HEK293T (cell line): Measurements from ENCODE around the gene RIOX2.

ENCODE experiments used
- CTCF ChIA-PET: fragments of 350-600 bp; formaldehyde crosslinking; extraction: SDS; loops from one replicate; lab custom pipeline; 2021; ENCODE audit warnings: antibody characterized with exemption, inconsistent platforms; lab: Yijun Ruan, JAX
- POLR2A ChIA-PET: fragments of 350-600 bp; formaldehyde crosslinking; extraction: SDS; loops from one replicate; lab custom pipeline; 2020; ENCODE audit warnings: antibody characterized with exemption, inconsistent platforms; lab: Yijun Ruan, JAX
- DNase-seq: peaks from one replicate; pipeline ENCODE4 v3.0.0; 2012; ENCODE audit warnings: mixed read lengths; ENCODE audit errors: extremely low spot score
- ARNT ChIP-seq: fragments of 450-650 bp; IDR thresholded peaks from 2 replicates; pipeline ENCODE4 v1.6.1; 2017; ENCODE audit warnings: mild to moderate bottlenecking
- BHLHE40 ChIP-seq: fragments of 450-650 bp; IDR thresholded peaks from 2 replicates; pipeline ENCODE4 v1.6.1; 2016; ENCODE audit warnings: mild to moderate bottlenecking, moderate library complexity, borderline replicate concordance
- CTBP1 ChIP-seq: fragments of 450-650 bp; IDR thresholded peaks from 2 replicates; pipeline ENCODE4 v1.6.1; 2016; ENCODE audit warnings: borderline replicate concordance
- ELF4 ChIP-seq: fragments of 450-650 bp; IDR thresholded peaks from 2 replicates; pipeline ENCODE4 v1.6.1; 2017; ENCODE audit warnings: antibody characterized with exemption
- FOXA1 ChIP-seq: fragments of 450-650 bp; IDR thresholded peaks from 2 replicates; pipeline ENCODE4 v1.6.1; 2016; ENCODE audit warnings: mild to moderate bottlenecking
- FOXK2 ChIP-seq: fragments of 450-650 bp; IDR thresholded peaks from 2 replicates; pipeline ENCODE4 v1.6.1; 2016; ENCODE audit warnings: mild to moderate bottlenecking
- FOXM1 ChIP-seq: fragments of 450-650 bp; IDR thresholded peaks from 2 replicates; pipeline ENCODE4 v1.6.1; 2017; ENCODE audit warnings: mild to moderate bottlenecking, borderline replicate concordance
- HDGF ChIP-seq: fragments of 450-650 bp; IDR thresholded peaks from 2 replicates; pipeline ENCODE4 v1.6.1; 2017; ENCODE audit warnings: antibody characterized with exemption, borderline replicate concordance
- L3MBTL2 ChIP-seq: fragments of 450-650 bp; conservative IDR thresholded peaks from 2 replicates; pipeline ENCODE4 v1.6.1; 2016; ENCODE audit warnings: mild to moderate bottlenecking
- LEF1 ChIP-seq: fragments of 450-650 bp; IDR thresholded peaks from 2 replicates; pipeline ENCODE4 v1.6.1; 2017; ENCODE audit warnings: mild to moderate bottlenecking, borderline replicate concordance
- NFRKB ChIP-seq: fragments of 450-650 bp; IDR thresholded peaks from 2 replicates; pipeline ENCODE4 v1.6.1; 2016; ENCODE audit warnings: mild to moderate bottlenecking, moderate library complexity
- SP1 ChIP-seq: fragments of 450-650 bp; IDR thresholded peaks from 2 replicates; pipeline ENCODE4 v1.6.1; 2017
- SUZ12 ChIP-seq: fragments of 450-650 bp; IDR thresholded peaks from 2 replicates; pipeline ENCODE4 v1.6.1; 2016; ENCODE audit warnings: mild to moderate bottlenecking
- TARDBP ChIP-seq: fragments of 450-650 bp; IDR thresholded peaks from 2 replicates; pipeline ENCODE4 v1.6.1; 2016
- ZNF384 ChIP-seq: fragments of 450-650 bp; IDR thresholded peaks from 2 replicates; pipeline ENCODE4 v1.6.1; 2016
- TF ChIP-seq, protein P1 (sequence below): fragments of 450-650 bp; IDR thresholded peaks from 2 replicates; pipeline ENCODE4 v1.6.1; 2016

Gene RIOX2

DNA sequence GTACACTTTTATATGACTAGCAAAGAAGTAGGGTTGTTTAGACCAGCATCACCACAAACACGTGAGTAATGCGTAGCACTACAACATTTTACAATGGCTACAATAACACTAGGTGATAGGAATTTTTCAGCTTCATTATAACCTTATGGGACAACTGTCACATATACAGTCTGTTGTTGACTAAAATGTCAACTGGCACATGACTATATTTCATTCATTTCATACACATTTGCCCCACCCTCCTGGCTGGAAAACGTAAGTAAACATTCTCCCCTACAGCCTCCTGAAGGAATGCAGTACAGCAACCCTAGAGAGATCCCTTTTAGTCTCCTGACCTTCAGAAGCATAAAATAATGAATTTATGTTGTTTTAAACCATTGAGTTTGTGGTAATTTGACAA is 16.2 kb downstream of the RIOX2 start:
- ChIA-PET POLR2A (no interaction called here), CTCF (no interaction called here)
- TF ChIP-seq, protein P1, sequence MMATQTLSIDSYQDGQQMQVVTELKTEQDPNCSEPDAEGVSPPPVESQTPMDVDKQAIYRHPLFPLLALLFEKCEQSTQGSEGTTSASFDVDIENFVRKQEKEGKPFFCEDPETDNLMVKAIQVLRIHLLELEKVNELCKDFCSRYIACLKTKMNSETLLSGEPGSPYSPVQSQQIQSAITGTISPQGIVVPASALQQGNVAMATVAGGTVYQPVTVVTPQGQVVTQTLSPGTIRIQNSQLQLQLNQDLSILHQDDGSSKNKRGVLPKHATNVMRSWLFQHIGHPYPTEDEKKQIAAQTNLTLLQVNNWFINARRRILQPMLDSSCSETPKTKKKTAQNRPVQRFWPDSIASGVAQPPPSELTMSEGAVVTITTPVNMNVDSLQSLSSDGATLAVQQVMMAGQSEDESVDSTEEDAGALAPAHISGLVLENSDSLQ, result no peak
- TF ChIP-seq TARDBP (no peak), BHLHE40 (no peak), LEF1 (no peak), CTBP1 (no peak), SUZ12 (no peak), NFRKB (no peak), FOXM1 (no peak), HDGF (no peak), SP1 (no peak), L3MBTL2 (no peak), ARNT (no peak), ZNF384 (no peak), ELF4 (no peak), FOXA1 (no peak), FOXK2 (no peak)
- no peak for DNase-seq

DNA sequence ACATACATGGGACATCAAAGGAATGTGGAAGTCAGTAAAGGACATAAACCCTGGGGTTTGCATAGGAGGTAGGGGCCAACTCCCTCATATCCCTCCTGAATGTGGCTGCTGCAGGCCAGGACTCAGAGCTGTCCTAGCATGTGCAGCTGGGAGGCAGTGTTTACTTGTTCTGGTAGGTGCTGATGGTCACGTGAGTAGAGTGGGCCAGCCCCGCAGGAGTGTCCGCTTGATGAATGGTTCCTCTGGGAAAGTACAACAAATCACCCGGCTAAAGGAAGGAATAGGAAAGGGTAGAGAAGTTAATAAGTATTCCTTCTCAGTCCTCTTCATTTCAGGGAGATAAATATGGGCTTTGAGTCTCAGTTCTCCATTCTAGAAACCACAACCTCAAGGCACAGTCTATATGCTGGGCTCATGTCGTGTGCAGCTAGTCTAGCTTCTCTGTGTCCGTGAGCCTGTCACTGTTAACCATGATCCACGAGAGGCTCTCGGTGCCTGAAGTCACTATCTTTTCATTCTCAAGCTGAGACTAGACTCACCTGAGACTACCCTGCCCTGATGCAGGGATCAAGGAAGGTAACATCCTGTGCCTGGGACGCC is 17.9 kb downstream of the RIOX2 start:
- no peak for DNase-seq
- CTCF ChIA-PET, result no interaction called here
- POLR2A ChIA-PET, result interaction anchor here (0.8 kb wide), 1 partner anchor 17 kb away, joined by 3 read pairs; no protein-coding TSS in a partner anchor
- no peak for TF ChIP-seq FOXM1
- no peak for TF ChIP-seq LEF1
- no peak for TF ChIP-seq SP1
- TF ChIP-seq ELF4, result no peak
- TF ChIP-seq NFRKB, result no peak
- no peak for TF ChIP-seq FOXA1
- TF ChIP-seq, protein P1, result no peak
- no peak for TF ChIP-seq BHLHE40
- no peak for TF ChIP-seq TARDBP
- no peak for TF ChIP-seq CTBP1
- TF ChIP-seq HDGF, result no peak
- TF ChIP-seq SUZ12, result no peak
- no peak for TF ChIP-seq ARNT
- TF ChIP-seq ZNF384, result no peak
- TF ChIP-seq FOXK2, result no peak
- no peak for TF ChIP-seq L3MBTL2

DNA sequence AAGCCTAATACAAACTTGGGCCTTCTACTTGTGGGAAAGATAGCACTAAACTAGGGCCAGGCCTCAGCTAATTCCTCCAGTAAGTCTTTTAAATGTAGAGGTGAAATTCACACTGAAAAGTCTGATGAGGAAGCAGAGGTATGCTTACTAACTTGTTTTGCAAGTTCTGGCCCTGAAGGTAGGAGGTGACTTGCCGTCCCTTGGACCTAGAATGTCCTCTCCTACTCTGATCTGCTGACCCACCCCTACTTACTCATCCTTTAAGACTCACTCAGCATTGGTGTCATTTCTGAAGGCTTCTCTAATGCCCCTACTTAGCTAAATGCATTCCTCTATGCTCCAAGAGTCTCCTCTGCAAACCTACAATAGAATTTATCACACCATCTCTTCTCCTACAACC is 19.4 kb downstream of the RIOX2 start:
- ChIA-PET CTCF (interaction anchor here (0.7 kb wide), 1 partner anchor 31 kb away, joined by 7 read pairs; no protein-coding TSS in a partner anchor), POLR2A (no interaction called here)
- TF ChIP-seq SP1 (no peak), CTBP1 (no peak), FOXK2 (no peak), NFRKB (no peak), TARDBP (no peak), LEF1 (no peak), L3MBTL2 (no peak), ARNT (no peak), FOXM1 (no peak), ZNF384 (no peak), SUZ12 (no peak), ELF4 (no peak), BHLHE40 (no peak)
- TF ChIP-seq, protein P1, result no peak
- no peak for DNase-seq

DNA sequence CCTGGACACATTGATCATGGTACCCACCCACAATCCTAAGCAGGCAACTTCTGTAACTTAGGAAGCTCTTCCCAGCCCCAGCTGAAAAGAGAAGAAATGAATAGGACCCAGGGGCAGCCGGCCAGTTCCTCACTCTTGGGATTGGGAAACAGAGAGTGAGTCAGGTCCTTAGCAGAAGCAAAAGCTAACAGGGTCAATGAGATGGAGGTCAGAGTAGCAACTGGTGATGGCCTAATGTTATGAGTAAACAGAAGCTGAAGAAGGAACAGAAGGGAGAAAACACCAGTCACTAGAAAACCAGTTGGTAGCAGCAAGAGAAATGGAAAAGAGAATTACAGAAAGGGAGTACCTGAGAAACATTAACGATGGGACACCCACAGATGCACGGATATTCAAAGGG is 20.0 kb downstream of the RIOX2 start:
- no peak for TF ChIP-seq FOXK2
- TF ChIP-seq NFRKB, result no peak
- ChIA-PET POLR2A (no interaction called here), CTCF (no interaction called here)
- DNase-seq, result no peak

DNA sequence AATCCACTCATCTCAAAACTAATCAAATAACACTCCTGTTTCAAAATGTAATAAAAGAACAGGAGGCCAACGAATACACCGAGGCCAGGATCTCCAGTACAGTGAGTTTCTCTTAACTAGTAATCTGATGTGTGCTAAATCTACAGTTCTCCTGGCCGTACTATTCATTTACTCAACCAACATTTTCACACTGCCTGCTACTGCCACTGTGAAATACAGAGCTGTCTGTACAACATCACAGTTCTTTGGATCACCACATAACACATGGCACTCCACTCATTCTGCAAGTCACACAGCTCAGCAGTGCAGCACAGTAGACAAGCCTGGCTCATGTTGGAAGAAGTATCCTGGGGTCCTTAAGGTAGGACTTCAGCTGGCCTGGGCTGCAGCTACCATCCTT is 21.9 kb downstream of the RIOX2 start:
- TF ChIP-seq ELF4 (no peak), SUZ12 (no peak), CTBP1 (no peak), FOXK2 (no peak), NFRKB (no peak), L3MBTL2 (no peak), FOXA1 (no peak), TARDBP (no peak), ZNF384 (no peak), FOXM1 (no peak)
- TF ChIP-seq, protein P1, result no peak
- DNase-seq, result no peak
- ChIA-PET POLR2A (no interaction called here), CTCF (no interaction called here)

DNA sequence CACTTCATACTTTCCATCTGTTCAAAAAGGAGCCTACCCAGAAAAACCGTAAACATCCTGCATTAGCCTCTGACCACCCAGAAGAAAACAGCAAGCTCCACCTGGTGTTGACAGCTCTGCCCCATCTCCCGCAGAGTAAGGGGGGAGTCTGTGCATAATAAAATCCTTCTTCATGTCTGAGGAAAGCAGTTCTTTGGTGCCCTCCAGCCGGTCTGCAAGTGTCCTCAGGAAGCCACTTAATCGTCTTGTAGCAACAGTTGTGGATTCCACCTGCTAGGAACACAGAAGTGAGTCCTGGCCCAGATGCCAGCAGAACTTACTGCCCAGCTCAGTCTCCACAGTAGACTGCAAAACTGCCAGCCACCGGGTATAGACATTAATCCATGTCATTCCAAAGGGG is 22.5 kb downstream of the RIOX2 start:
- ChIA-PET POLR2A (no interaction called here), CTCF (no interaction called here)
- no peak for TF ChIP-seq SP1
- no peak for TF ChIP-seq HDGF
- TF ChIP-seq FOXM1, result no peak
- TF ChIP-seq SUZ12, result no peak
- no peak for TF ChIP-seq ZNF384
- TF ChIP-seq, protein P1, result no peak
- TF ChIP-seq BHLHE40, result no peak
- no peak for TF ChIP-seq NFRKB
- no peak for TF ChIP-seq TARDBP
- no peak for TF ChIP-seq LEF1
- no peak for TF ChIP-seq ARNT
- TF ChIP-seq FOXK2, result no peak
- TF ChIP-seq L3MBTL2, result no peak
- no peak for TF ChIP-seq FOXA1
- no peak for TF ChIP-seq CTBP1
- TF ChIP-seq ELF4, result no peak

More for the DNA sequence above, 22.5 kb downstream of the RIOX2 start:
- DNase-seq, result no peak
